Loucy (cell line): ENCODE results near the gene GPC5.

Experiments used
- H2AFZ ChIP-seq: fragments of 200-600 bp; sonication (generic); 2 replicates; pipeline ENCODE4 v1.6.0; 2016; ENCODE audit warnings: antibody characterized with exemption, mild to moderate bottlenecking, low read length, moderate library complexity
- H3F3A ChIP-seq: fragments of 200-600 bp; 2 replicates; pipeline ENCODE4 v1.6.0; 2016; ENCODE audit warnings: antibody characterized with exemption, low read depth, mild to moderate bottlenecking
- H3K27me3 ChIP-seq: fragments of 200-600 bp; sonication (generic); 2 replicates; pipeline ENCODE4 v1.6.1; 2014; ENCODE audit warnings: low read length, mild to moderate bottlenecking; ENCODE audit not compliant: insufficient read depth, poor library complexity, severe bottlenecking
- H3K36me3 ChIP-seq: fragments of 200-600 bp; sonication (generic); 2 replicates; pipeline ENCODE4 v1.6.1; 2016; ENCODE audit warnings: low read length; ENCODE audit not compliant: insufficient read depth
- H3K4me1 ChIP-seq: fragments of 200-600 bp; sonication (generic); 2 replicates; pipeline ENCODE4 v1.5.1; 2014; ENCODE audit warnings: low read length, mild to moderate bottlenecking; ENCODE audit not compliant: insufficient read depth, poor library complexity, severe bottlenecking
- H3K4me2 ChIP-seq: fragments of 200-600 bp; sonication (generic); 2 replicates; pipeline ENCODE4 v1.6.0; 2014; ENCODE audit warnings: antibody characterized with exemption, low read length, low read depth, mild to moderate bottlenecking; ENCODE audit not compliant: poor library complexity, severe bottlenecking
- H3K4me3 ChIP-seq: fragments of 200-600 bp; sonication (generic); 2 replicates; pipeline ENCODE4 v1.5.1; 2014; ENCODE audit warnings: low read length, mild to moderate bottlenecking, mixed read lengths; ENCODE audit not compliant: poor library complexity, severe bottlenecking
- H3K79me2 ChIP-seq: fragments of 200-600 bp; sonication (generic); 2 replicates; pipeline ENCODE4 v1.6.1; 2014; ENCODE audit warnings: low read length; ENCODE audit not compliant: insufficient read depth
- H3K9ac ChIP-seq: fragments of 200-600 bp; sonication (generic); 2 replicates; pipeline ENCODE4 v1.6.0; 2014; ENCODE audit warnings: mild to moderate bottlenecking, low read depth, low read length, moderate library complexity; ENCODE audit not compliant: poor library complexity, severe bottlenecking
- H3K9me2 ChIP-seq: fragments of 200-600 bp; sonication (generic); replicated peaks from 2 replicates; pipeline ENCODE4 v1.6.1; 2016; ENCODE audit warnings: low read depth, low read length, mixed read lengths
- H3K9me3 ChIP-seq: fragments of 200-600 bp; sonication (generic); 2 replicates; pipeline ENCODE4 v1.6.1; 2014; ENCODE audit warnings: mild to moderate bottlenecking, antibody characterized with exemption, low read length, low read depth; ENCODE audit not compliant: insufficient read depth
- H4K20me1 ChIP-seq: fragments of 200-600 bp; sonication (generic); 2 replicates; pipeline ENCODE4 v1.6.0; 2014; ENCODE audit warnings: antibody characterized with exemption, low read length, mild to moderate bottlenecking; ENCODE audit not compliant: insufficient read depth, poor library complexity, severe bottlenecking
- EZH2phosphoT487 ChIP-seq: fragments of 200-600 bp; IDR thresholded peaks from 2 replicates; pipeline ENCODE4 v1.6.1; 2018; ENCODE audit warnings: antibody characterized with exemption, mild to moderate bottlenecking, moderate library complexity, borderline replicate concordance
- TF ChIP-seq, protein P1 (sequence below): fragments of 200-600 bp; sonication (generic); conservative IDR thresholded peaks from 2 replicates; pipeline ENCODE4 v1.5.1; 2014; ENCODE audit warnings: mild to moderate bottlenecking, antibody characterized with exemption, low read length

GPC5 gene

DNA sequence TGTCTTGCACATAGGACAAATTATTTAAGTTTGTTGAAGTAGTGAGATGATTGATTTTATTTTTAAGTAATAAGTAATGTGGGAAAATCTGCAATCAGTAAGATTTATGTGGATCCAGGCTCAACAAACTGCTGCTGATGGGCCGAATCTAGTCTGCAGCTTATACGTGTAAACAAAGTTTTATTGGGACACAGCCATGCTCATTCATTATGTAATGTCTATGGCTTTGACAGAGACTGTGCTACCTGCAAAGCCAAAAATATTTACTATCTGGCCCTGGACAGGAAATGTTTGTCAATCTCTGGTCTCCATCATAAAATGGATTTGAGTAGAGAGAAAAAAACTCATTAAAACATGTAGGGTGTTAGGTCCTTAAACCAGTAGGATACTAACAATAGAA is 728.0 kb downstream of the GPC5 start:
- Histone ChIP-seq H3K27me3 (no peaks in the 10 kb centered on the region), H2AFZ (no peak overlapping the region), H3K4me1 (no peaks in the 10 kb centered on the region), H3K9me3 (no peaks in the 10 kb centered on the region), H3K4me3 (no peak overlapping the region), H3K9me2 (no peaks in the 10 kb centered on the region), H4K20me1 (no peaks in the 10 kb centered on the region), H3K79me2 (no peaks in the 10 kb centered on the region), H3K4me2 (no peak overlapping the region), H3F3A (no peaks in the 10 kb centered on the region), H3K9ac (no peak overlapping the region), H3K36me3 (no peaks in the 10 kb centered on the region)
- TF ChIP-seq EZH2phosphoT487, result no peak
- TF ChIP-seq, protein P1, sequence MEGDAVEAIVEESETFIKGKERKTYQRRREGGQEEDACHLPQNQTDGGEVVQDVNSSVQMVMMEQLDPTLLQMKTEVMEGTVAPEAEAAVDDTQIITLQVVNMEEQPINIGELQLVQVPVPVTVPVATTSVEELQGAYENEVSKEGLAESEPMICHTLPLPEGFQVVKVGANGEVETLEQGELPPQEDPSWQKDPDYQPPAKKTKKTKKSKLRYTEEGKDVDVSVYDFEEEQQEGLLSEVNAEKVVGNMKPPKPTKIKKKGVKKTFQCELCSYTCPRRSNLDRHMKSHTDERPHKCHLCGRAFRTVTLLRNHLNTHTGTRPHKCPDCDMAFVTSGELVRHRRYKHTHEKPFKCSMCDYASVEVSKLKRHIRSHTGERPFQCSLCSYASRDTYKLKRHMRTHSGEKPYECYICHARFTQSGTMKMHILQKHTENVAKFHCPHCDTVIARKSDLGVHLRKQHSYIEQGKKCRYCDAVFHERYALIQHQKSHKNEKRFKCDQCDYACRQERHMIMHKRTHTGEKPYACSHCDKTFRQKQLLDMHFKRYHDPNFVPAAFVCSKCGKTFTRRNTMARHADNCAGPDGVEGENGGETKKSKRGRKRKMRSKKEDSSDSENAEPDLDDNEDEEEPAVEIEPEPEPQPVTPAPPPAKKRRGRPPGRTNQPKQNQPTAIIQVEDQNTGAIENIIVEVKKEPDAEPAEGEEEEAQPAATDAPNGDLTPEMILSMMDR, result no peak

DNA sequence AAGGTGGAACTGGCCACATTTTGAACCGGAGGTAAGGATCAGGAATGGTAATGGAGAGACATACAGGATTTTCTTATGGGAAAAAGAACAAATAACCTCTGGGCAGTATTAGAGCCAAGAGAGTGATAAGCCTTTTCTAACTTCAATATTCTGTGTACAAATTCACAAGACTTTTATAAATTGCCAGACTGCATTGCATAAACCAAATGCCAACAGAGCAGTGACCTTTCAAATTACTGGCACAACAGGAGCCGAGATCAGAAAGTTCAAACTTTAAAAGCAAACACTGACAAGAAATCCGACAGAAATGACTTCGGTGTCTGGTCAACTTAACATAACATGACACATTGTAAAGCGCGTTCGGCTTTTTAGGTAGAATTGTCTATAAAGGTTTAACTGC is 737.1 kb downstream of the GPC5 start:
- Histone ChIP-seq H3K9ac (no peak overlapping the region), H3K9me2 (no peaks in the 10 kb centered on the region), H3K4me2 (no peak overlapping the region), H3K9me3 (no peaks in the 10 kb centered on the region), H3K79me2 (no peaks in the 10 kb centered on the region), H2AFZ (no peak overlapping the region), H3K36me3 (no peaks in the 10 kb centered on the region), H3K4me3 (no peak overlapping the region), H3K4me1 (no peaks in the 10 kb centered on the region), H4K20me1 (no peaks in the 10 kb centered on the region), H3F3A (no peaks in the 10 kb centered on the region), H3K27me3 (no peaks in the 10 kb centered on the region)
- TF ChIP-seq, protein P1, result no peak
- no peak for TF ChIP-seq EZH2phosphoT487

- H3K36me3 ChIP-seq, result no peaks in the 10 kb centered on the region
- TF ChIP-seq, protein P1, result no peak
- TF ChIP-seq EZH2phosphoT487, result no peak
- no peaks in the 10 kb centered on the region for H3K79me2 ChIP-seq
- no peak overlapping the region for H3K4me3 ChIP-seq
- H2AFZ ChIP-seq, result no peak overlapping the region
- no peak overlapping the region for H3K9ac ChIP-seq
- no peaks in the 10 kb centered on the region for H3K4me1 ChIP-seq
- H3K4me2 ChIP-seq, result no peak overlapping the region
- H3K27me3 ChIP-seq, result no peaks in the 10 kb centered on the region
- no peaks in the 10 kb centered on the region for H3K9me3 ChIP-seq
- no peaks in the 10 kb centered on the region for H3F3A ChIP-seq
- H3K9me2 ChIP-seq, result no peaks in the 10 kb centered on the region
- no peaks in the 10 kb centered on the region for H4K20me1 ChIP-seq
Measured at GRCh38 chr13:92136449-92137155, 738.2 kb downstream of the GPC5 start.
